Measurements from ENCODE around the gene KLHDC4.

Gene KLHDC4

GRCh38 chr16:87746178-87746577, 19.6 kb downstream of the KLHDC4 start:
- no peak overlapping the region for H4K5ac ChIP-seq (ENCODE audit: low read length)
- H3K4me2 ChIP-seq (ENCODE audit: low read length): no peak overlapping the region
- H2BK120ac ChIP-seq (ENCODE audit: low read depth, low read length): no peak overlapping the region
- no peak overlapping the region for H3K23ac ChIP-seq (ENCODE audit: low read length)
- peaks cover 9% of the 10 kb centered on the region for H3K79me1 ChIP-seq (ENCODE audit: low read length)
- no CpG with 5 or more reads among the region's 8 CpGs for WGBS (ENCODE audit: extremely low coverage, insufficient coverage, low lambda C conversion rate)
- H3K4ac ChIP-seq (ENCODE audit: low read depth, low read length): no peak overlapping the region
- H3K4me3 ChIP-seq (ENCODE audit: low read length): no peak overlapping the region
- H3K9ac ChIP-seq (ENCODE audit: low read length): no peak overlapping the region
- H3K27me3 ChIP-seq (ENCODE audit: insufficient read depth, low read length, poor library complexity): no peaks in the 10 kb centered on the region
- H4K8ac ChIP-seq (ENCODE audit: low read depth, low read length): no peak overlapping the region
- no peak overlapping the region for H3K56ac ChIP-seq (ENCODE audit: low read length)
- H2AK5ac ChIP-seq (ENCODE audit: low read length): no peak overlapping the region
- H3K27ac ChIP-seq (ENCODE audit: low read depth, low read length): no peak overlapping the region
- H2BK15ac ChIP-seq (replicated peaks; ENCODE audit: low read depth): no peak overlapping the region
- H3K4me1 ChIP-seq (ENCODE audit: control insufficient read depth, low read depth, low read length): no peaks in the 10 kb centered on the region
- peaks cover 10% of the 10 kb centered on the region for H3K79me2 ChIP-seq (ENCODE audit: control insufficient read depth, insufficient read depth, low read length)
- H3K18ac ChIP-seq (ENCODE audit: low read length): no peak overlapping the region
- no peak overlapping the region for H2BK5ac ChIP-seq (ENCODE audit: low read length)
- DNase-seq: no peak
- peaks cover 3% of the 10 kb centered on the region for H3K36me3 ChIP-seq (ENCODE audit: control insufficient read depth, insufficient read depth, low read length)

- H3K4ac ChIP-seq (ENCODE audit: low read depth, low read length): no peak overlapping the region
- H3K79me1 ChIP-seq (ENCODE audit: low read length): peaks cover 11% of the 10 kb centered on the region
- H2BK5ac ChIP-seq (ENCODE audit: low read length): no peak overlapping the region
- H4K8ac ChIP-seq (ENCODE audit: low read depth, low read length): no peak overlapping the region
- H3K4me1 ChIP-seq (ENCODE audit: control insufficient read depth, low read depth, low read length): no peaks in the 10 kb centered on the region
- H3K23ac ChIP-seq (ENCODE audit: low read length): no peak overlapping the region
- H2BK120ac ChIP-seq (ENCODE audit: low read depth, low read length): no peak overlapping the region
- H3K36me3 ChIP-seq (ENCODE audit: control insufficient read depth, insufficient read depth, low read length): peaks cover 3% of the 10 kb centered on the region
- H2BK15ac ChIP-seq (replicated peaks; ENCODE audit: low read depth): no peak overlapping the region
- no peak for DNase-seq
- no peak overlapping the region for H3K27ac ChIP-seq (ENCODE audit: low read depth, low read length)
- H3K18ac ChIP-seq (ENCODE audit: low read length): no peak overlapping the region
- no peak overlapping the region for H2AK5ac ChIP-seq (ENCODE audit: low read length)
- H3K56ac ChIP-seq (ENCODE audit: low read length): no peak overlapping the region
- no peak overlapping the region for H3K9ac ChIP-seq (ENCODE audit: low read length)
- H4K5ac ChIP-seq (ENCODE audit: low read length): no peak overlapping the region
- WGBS (ENCODE audit: extremely low coverage, insufficient coverage, low lambda C conversion rate): no CpG with 5 or more reads among the region's 25 CpGs
- peaks cover 10% of the 10 kb centered on the region for H3K79me2 ChIP-seq (ENCODE audit: control insufficient read depth, insufficient read depth, low read length)
- H3K4me3 ChIP-seq (ENCODE audit: low read length): no peak overlapping the region
- H3K27me3 ChIP-seq (ENCODE audit: insufficient read depth, low read length, poor library complexity): no peaks in the 10 kb centered on the region
- no peak overlapping the region for H3K4me2 ChIP-seq (ENCODE audit: low read length)
Measured at GRCh38 chr16:87744750-87745514, 20.9 kb downstream of the KLHDC4 start.

GRCh38 chr16:87742781-87743490, 22.9 kb downstream of the KLHDC4 start:
- no peak overlapping the region for H2BK120ac ChIP-seq (ENCODE audit: low read depth, low read length)
- H2AK5ac ChIP-seq (ENCODE audit: low read length): no peak overlapping the region
- H3K4me3 ChIP-seq (ENCODE audit: low read length): no peak overlapping the region
- no peak overlapping the region for H3K23ac ChIP-seq (ENCODE audit: low read length)
- H4K8ac ChIP-seq (ENCODE audit: low read depth, low read length): no peak overlapping the region
- H3K9ac ChIP-seq (ENCODE audit: low read length): no peak overlapping the region
- no peaks in the 10 kb centered on the region for H3K4me1 ChIP-seq (ENCODE audit: control insufficient read depth, low read depth, low read length)
- no peak overlapping the region for H4K5ac ChIP-seq (ENCODE audit: low read length)
- no peak for DNase-seq
- H3K4me2 ChIP-seq (ENCODE audit: low read length): no peak overlapping the region
- no peak overlapping the region for H3K27ac ChIP-seq (ENCODE audit: low read depth, low read length)
- peaks cover 10% of the 10 kb centered on the region for H3K79me2 ChIP-seq (ENCODE audit: control insufficient read depth, insufficient read depth, low read length)
- H2BK5ac ChIP-seq (ENCODE audit: low read length): no peak overlapping the region
- peaks cover 3% of the 10 kb centered on the region for H3K36me3 ChIP-seq (ENCODE audit: control insufficient read depth, insufficient read depth, low read length)
- WGBS (ENCODE audit: extremely low coverage, insufficient coverage, low lambda C conversion rate): no CpG with 5 or more reads among the region's 17 CpGs
- no peak overlapping the region for H3K4ac ChIP-seq (ENCODE audit: low read depth, low read length)
- H2BK15ac ChIP-seq (replicated peaks; ENCODE audit: low read depth): no peak overlapping the region
- H3K56ac ChIP-seq (ENCODE audit: low read length): no peak overlapping the region
- no peak overlapping the region for H3K18ac ChIP-seq (ENCODE audit: low read length)
- H3K27me3 ChIP-seq (ENCODE audit: insufficient read depth, low read length, poor library complexity): no peaks in the 10 kb centered on the region
- H3K79me1 ChIP-seq (ENCODE audit: low read length): peaks cover 11% of the 10 kb centered on the region

GRCh38 chr16:87741700-87742415, 23.9 kb downstream of the KLHDC4 start:
- no peak overlapping the region for H4K5ac ChIP-seq (ENCODE audit: low read length)
- no peak overlapping the region for H2BK120ac ChIP-seq (ENCODE audit: low read depth, low read length)
- H3K9ac ChIP-seq (ENCODE audit: low read length): no peak overlapping the region
- DNase-seq: no peak
- H3K27ac ChIP-seq (ENCODE audit: low read depth, low read length): no peak overlapping the region
- no peak overlapping the region for H3K4me3 ChIP-seq (ENCODE audit: low read length)
- H3K4ac ChIP-seq (ENCODE audit: low read depth, low read length): no peak overlapping the region
- peaks cover 4% of the 10 kb centered on the region for H3K36me3 ChIP-seq (ENCODE audit: control insufficient read depth, insufficient read depth, low read length)
- peaks cover 12% of the 10 kb centered on the region for H3K79me2 ChIP-seq (ENCODE audit: control insufficient read depth, insufficient read depth, low read length)
- H3K79me1 ChIP-seq (ENCODE audit: low read length): peaks cover 11% of the 10 kb centered on the region
- H3K4me1 ChIP-seq (ENCODE audit: control insufficient read depth, low read depth, low read length): no peaks in the 10 kb centered on the region
- H4K8ac ChIP-seq (ENCODE audit: low read depth, low read length): no peak overlapping the region
- WGBS (ENCODE audit: extremely low coverage, insufficient coverage, low lambda C conversion rate): 100% methylated on average over 3 of the region's 16 CpGs
- no peak overlapping the region for H2AK5ac ChIP-seq (ENCODE audit: low read length)
- no peaks in the 10 kb centered on the region for H3K27me3 ChIP-seq (ENCODE audit: insufficient read depth, low read length, poor library complexity)
- no peak overlapping the region for H3K23ac ChIP-seq (ENCODE audit: low read length)
- H2BK5ac ChIP-seq (ENCODE audit: low read length): no peak overlapping the region
- H2BK15ac ChIP-seq (replicated peaks; ENCODE audit: low read depth): no peak overlapping the region
- H3K4me2 ChIP-seq (ENCODE audit: low read length): no peak overlapping the region
- no peak overlapping the region for H3K18ac ChIP-seq (ENCODE audit: low read length)
- no peak overlapping the region for H3K56ac ChIP-seq (ENCODE audit: low read length)

GRCh38 chr16:87740909-87741424, 24.8 kb downstream of the KLHDC4 start:
- H3K18ac ChIP-seq (ENCODE audit: low read length): no peak overlapping the region
- no peak overlapping the region for H4K5ac ChIP-seq (ENCODE audit: low read length)
- no peaks in the 10 kb centered on the region for H3K4me1 ChIP-seq (ENCODE audit: control insufficient read depth, low read depth, low read length)
- H3K27me3 ChIP-seq (ENCODE audit: insufficient read depth, low read length, poor library complexity): no peaks in the 10 kb centered on the region
- H2BK120ac ChIP-seq (ENCODE audit: low read depth, low read length): no peak overlapping the region
- no peak overlapping the region for H3K56ac ChIP-seq (ENCODE audit: low read length)
- H2BK5ac ChIP-seq (ENCODE audit: low read length): no peak overlapping the region
- H3K23ac ChIP-seq (ENCODE audit: low read length): no peak overlapping the region
- no peak overlapping the region for H4K8ac ChIP-seq (ENCODE audit: low read depth, low read length)
- H3K79me2 ChIP-seq (ENCODE audit: control insufficient read depth, insufficient read depth, low read length): peaks cover 14% of the 10 kb centered on the region
- H2BK15ac ChIP-seq (replicated peaks; ENCODE audit: low read depth): no peak overlapping the region
- no peak overlapping the region for H3K4ac ChIP-seq (ENCODE audit: low read depth, low read length)
- H3K27ac ChIP-seq (ENCODE audit: low read depth, low read length): no peak overlapping the region
- H3K4me2 ChIP-seq (ENCODE audit: low read length): no peak overlapping the region
- no peak overlapping the region for H2AK5ac ChIP-seq (ENCODE audit: low read length)
- no CpG with 5 or more reads among the region's 11 CpGs for WGBS (ENCODE audit: extremely low coverage, insufficient coverage, low lambda C conversion rate)
- no peak overlapping the region for H3K4me3 ChIP-seq (ENCODE audit: low read length)
- peaks cover 4% of the 10 kb centered on the region for H3K36me3 ChIP-seq (ENCODE audit: control insufficient read depth, insufficient read depth, low read length)
- H3K79me1 ChIP-seq (ENCODE audit: low read length): peaks cover 12% of the 10 kb centered on the region
- no peak for DNase-seq
- H3K9ac ChIP-seq (ENCODE audit: low read length): no peak overlapping the region
